Caco-2 (cell line): ENCODE data around the gene RAB36. TPM values are rescaled to one million over a fixed set of nuclear protein-coding genes. Genes with fewer than 3 reads are reported as not detected.

Source experiments
- BruUV-seq: library from RNA; stranded (reverse); fragments of 400-500 nt; replicated peaks from 2 replicates; lab custom pipeline; 2021; lab: Mats Ljungman, UMichigan
- CTCF ChIA-PET: fragments of 300-600 bp; sonication (Branson Sonifier 250); formaldehyde crosslinking; loops from one replicate; lab custom pipeline; 2022; ENCODE audit warnings: antibody characterized with exemption; lab: Charles Lee
- POLR2A ChIA-PET: fragments of 300-600 bp; sonication (Branson Sonifier 250); formaldehyde crosslinking; loops from one replicate; lab custom pipeline; 2022; ENCODE audit warnings: antibody characterized with exemption; lab: Charles Lee
- DNase-seq, 2 experiments: peaks; one replicate each; pipeline versions ENCODE4 v3.0.0 to v3.0.0-alpha.2; 2020 to 2022
- H3K27me3 ChIP-seq: replicated peaks from 2 replicates; pipeline ENCODE4 v1.6.0; 2011; ENCODE audit warnings: low read length; ENCODE audit not compliant: control insufficient read depth, insufficient read depth
- H3K36me3 ChIP-seq: 2 replicates; pipeline ENCODE4 v1.5.1; 2011; ENCODE audit warnings: low read length; ENCODE audit not compliant: control insufficient read depth, insufficient read depth
- H3K4me1 ChIP-seq: fragments of 250-450 bp; sonication (Bioruptor Pico); 2 replicates; pipeline ENCODE4 v1.5.1; 2020; ENCODE audit warnings: mild to moderate bottlenecking
- H3K4me3 ChIP-seq: 2 replicates; pipeline ENCODE4 v1.5.1; 2011; ENCODE audit warnings: low read depth, mild to moderate bottlenecking, control low read depth, low read length
- H3K9me3 ChIP-seq: fragments of 250-450 bp; sonication (Bioruptor Pico); 2 replicates; pipeline ENCODE4 v1.5.1; 2020; ENCODE audit warnings: mild to moderate bottlenecking, moderate library complexity
- H3K27ac Mint-ChIP-seq: one replicate; pipeline ENCODE4 v1.8.0; 2022; ENCODE audit warnings: mixed read lengths; ENCODE audit not compliant: unreplicated experiment
- H3K27me3 Mint-ChIP-seq: one replicate; pipeline ENCODE4 v1.8.0; 2022; ENCODE audit warnings: mixed read lengths; ENCODE audit not compliant: insufficient read depth, unreplicated experiment
- H3K36me3 Mint-ChIP-seq: one replicate; pipeline ENCODE4 v1.8.0; 2022; ENCODE audit warnings: mild to moderate bottlenecking, mixed read lengths; ENCODE audit not compliant: insufficient read depth, unreplicated experiment
- H3K4me1 Mint-ChIP-seq: one replicate; pipeline ENCODE4 v1.8.0; 2022; ENCODE audit warnings: low read depth, mixed read lengths; ENCODE audit not compliant: unreplicated experiment
- H3K4me3 Mint-ChIP-seq: one replicate; pipeline ENCODE4 v1.8.0; 2022; ENCODE audit warnings: mild to moderate bottlenecking, moderate library complexity, mixed read lengths; ENCODE audit not compliant: unreplicated experiment
- H3K9me3 Mint-ChIP-seq: one replicate; pipeline ENCODE4 v1.8.0; 2022; ENCODE audit warnings: mixed read lengths; ENCODE audit not compliant: unreplicated experiment
- intact Hi-C: fragments of 100-400 bp; cut with micrococcal nuclease; formaldehyde crosslinking; loops from one replicate; pipeline ENCODE4 v1.10.0; 2022; ENCODE audit not compliant: unreplicated experiment
- total RNA-seq: library from RNA; stranded (reverse); gene quantifications from 2 replicates; pipeline ENCODE4 v1.2.3, GENCODE V29; 2022
- TF ChIP-seq, protein P1 (sequence below), 2 experiments: fragments of 200-600 bp in 1 of 2; IDR thresholded peaks; 1 replicate in 1 of 2; 2 replicates in 1 of 2; pipeline versions ENCODE4 v1.5.1 to v1.8.0; 2011 to 2022; ENCODE audit warnings: antibody characterized with exemption in 1 of 2, control low read depth in 1 of 2, inconsistent platforms in 1 of 2, low read depth in 1 of 2, low read length in 1 of 2, mild to moderate bottlenecking in 1 of 2, moderate library complexity in 1 of 2; ENCODE audit not compliant: insufficient read depth in 1 of 2, severe bottlenecking in 1 of 2, unreplicated experiment in 1 of 2

The RAB36 gene
- total RNA-seq, 1 experiment from 2014 or later: 0.52 TPM

DNA sequence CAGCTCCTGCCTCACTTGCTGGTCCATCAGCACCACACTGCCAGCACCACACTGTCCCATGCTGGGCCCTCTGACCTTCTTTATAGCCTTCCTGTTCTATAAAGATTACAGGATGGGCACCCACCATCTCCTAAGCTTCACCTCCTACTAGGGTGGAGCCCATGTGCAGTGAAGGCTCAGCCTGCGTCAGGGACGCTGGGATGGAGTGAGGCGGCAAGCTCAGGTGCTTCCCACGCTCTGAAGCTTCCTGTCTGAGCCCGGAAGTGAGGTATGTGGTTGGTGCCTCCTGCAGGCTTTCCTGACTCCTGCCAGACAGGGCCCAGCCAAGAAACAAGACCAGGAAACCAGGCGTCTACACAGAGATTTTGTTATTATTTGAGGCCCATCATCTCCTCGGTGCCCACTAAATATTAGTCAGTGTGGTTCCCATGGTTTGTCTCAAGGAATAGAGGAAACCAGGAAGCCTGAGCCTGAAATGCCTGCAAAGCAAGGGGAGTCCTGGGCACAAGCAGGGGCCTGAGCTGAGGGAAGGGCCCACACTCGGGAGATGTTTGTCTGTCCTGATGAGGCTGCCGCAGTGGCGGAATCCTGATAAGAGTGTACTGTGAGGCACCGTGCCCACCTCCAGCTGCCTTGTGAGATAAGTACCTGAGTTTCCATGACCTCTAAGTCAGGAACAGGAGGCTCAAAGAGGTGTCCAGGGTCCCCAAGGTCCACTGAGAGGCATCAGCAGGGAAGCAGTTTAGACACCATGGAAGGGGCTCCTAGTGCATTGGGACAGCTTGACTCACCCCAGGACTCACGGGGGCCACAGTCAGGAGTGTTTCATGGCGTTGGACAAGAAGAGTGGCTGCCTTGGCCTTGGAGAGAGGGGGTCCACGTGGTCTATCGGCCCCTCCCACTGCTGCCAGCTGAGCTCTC lies 25.5 kb upstream of the RAB36 start:
- intact Hi-C loops: no loop called here
- H3K4me1 ChIP-seq: no peaks in the 10 kb centered on the region
- no peak for DNase-seq
- H3K9me3 Mint-ChIP-seq: no peaks in the 10 kb centered on the region
- no TSS peak for BruUV-seq
- no peak overlapping the region for H3K4me3 ChIP-seq
- no peak overlapping the region for H3K4me3 Mint-ChIP-seq
- no peaks in the 10 kb centered on the region for H3K36me3 ChIP-seq
- POLR2A ChIA-PET: no interaction called here
- H3K9me3 ChIP-seq: no peaks in the 10 kb centered on the region
- H3K4me1 Mint-ChIP-seq: no peaks in the 10 kb centered on the region
- H3K27me3 Mint-ChIP-seq: no peaks in the 10 kb centered on the region
- TF ChIP-seq, protein P1, sequence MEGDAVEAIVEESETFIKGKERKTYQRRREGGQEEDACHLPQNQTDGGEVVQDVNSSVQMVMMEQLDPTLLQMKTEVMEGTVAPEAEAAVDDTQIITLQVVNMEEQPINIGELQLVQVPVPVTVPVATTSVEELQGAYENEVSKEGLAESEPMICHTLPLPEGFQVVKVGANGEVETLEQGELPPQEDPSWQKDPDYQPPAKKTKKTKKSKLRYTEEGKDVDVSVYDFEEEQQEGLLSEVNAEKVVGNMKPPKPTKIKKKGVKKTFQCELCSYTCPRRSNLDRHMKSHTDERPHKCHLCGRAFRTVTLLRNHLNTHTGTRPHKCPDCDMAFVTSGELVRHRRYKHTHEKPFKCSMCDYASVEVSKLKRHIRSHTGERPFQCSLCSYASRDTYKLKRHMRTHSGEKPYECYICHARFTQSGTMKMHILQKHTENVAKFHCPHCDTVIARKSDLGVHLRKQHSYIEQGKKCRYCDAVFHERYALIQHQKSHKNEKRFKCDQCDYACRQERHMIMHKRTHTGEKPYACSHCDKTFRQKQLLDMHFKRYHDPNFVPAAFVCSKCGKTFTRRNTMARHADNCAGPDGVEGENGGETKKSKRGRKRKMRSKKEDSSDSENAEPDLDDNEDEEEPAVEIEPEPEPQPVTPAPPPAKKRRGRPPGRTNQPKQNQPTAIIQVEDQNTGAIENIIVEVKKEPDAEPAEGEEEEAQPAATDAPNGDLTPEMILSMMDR (IDR thresholded peaks at IDR 0.05; ENCODE audit: insufficient read depth in 1 of 2, low read depth in 1 of 2, low read length in 1 of 2, severe bottlenecking in 1 of 2, unreplicated experiment in 1 of 2): no peak
- no peak overlapping the region for H3K27ac Mint-ChIP-seq
- H3K36me3 Mint-ChIP-seq: no peaks in the 10 kb centered on the region
- no peaks in the 10 kb centered on the region for H3K27me3 ChIP-seq
- CTCF ChIA-PET: no interaction called here

DNA sequence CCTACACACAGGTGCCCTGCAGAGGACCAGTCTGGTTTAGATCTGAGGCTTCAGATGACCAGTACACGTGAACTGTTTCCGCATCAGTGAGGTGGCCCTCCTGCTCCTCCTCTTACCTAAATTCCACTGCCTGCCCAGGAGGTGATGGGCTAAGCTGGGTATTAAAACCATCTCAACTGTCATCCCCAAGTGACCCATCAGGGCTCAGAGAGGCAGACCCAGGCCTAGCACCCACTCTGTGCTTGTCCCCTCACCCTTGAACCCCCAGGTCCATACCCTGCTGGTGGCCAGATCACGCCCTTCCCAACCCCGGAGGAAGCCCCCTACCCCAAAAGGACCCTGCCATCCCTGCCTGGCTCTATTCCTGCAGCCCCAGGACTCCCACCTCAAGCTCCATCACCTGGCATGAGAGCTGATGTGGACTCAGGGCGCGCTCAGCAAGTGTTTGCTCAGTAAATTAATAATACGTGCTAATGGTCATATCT lies 24.8 kb upstream of the RAB36 start:
- H3K4me3 Mint-ChIP-seq: no peak overlapping the region
- TF ChIP-seq, protein P1 (IDR thresholded peaks at IDR 0.05; ENCODE audit: insufficient read depth in 1 of 2, low read depth in 1 of 2, low read length in 1 of 2, severe bottlenecking in 1 of 2, unreplicated experiment in 1 of 2): no peak
- no peaks in the 10 kb centered on the region for H3K36me3 Mint-ChIP-seq
- ChIA-PET CTCF (no interaction called here), POLR2A (no interaction called here)
- Histone ChIP-seq H3K4me3 (no peak overlapping the region), H3K4me1 (no peaks in the 10 kb centered on the region), H3K9me3 (no peaks in the 10 kb centered on the region), H3K27me3 (no peaks in the 10 kb centered on the region), H3K36me3 (no peaks in the 10 kb centered on the region)
- no TSS peak for BruUV-seq
- H3K27ac Mint-ChIP-seq: no peak overlapping the region
- H3K27me3 Mint-ChIP-seq: no peaks in the 10 kb centered on the region
- no peak for DNase-seq
- no peaks in the 10 kb centered on the region for H3K4me1 Mint-ChIP-seq
- no peaks in the 10 kb centered on the region for H3K9me3 Mint-ChIP-seq
- intact Hi-C loops: no loop called here

DNA sequence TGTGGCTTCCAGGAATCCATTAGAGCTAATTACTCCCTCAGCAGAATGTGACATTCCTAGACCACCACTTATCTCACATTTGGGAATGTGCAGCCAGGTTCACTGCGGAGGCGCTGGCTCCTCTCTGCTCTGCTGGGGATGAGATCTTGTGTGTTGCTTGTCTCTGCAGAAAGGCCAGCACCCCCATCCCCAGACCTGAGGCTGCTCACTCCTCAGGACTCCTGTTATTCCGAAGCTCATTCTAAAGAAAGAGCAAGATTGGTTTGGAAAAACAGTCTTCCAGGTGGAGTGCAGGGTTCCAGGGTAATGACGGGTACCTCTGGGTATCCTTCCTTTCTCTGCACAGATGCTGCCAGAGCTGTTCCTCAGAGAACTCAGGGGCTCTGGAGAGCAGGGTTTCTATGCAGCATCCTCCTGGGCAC lies 24.3 kb upstream of the RAB36 start:
- H3K4me1 Mint-ChIP-seq: no peaks in the 10 kb centered on the region
- no peaks in the 10 kb centered on the region for H3K9me3 Mint-ChIP-seq
- H3K27me3 Mint-ChIP-seq: no peaks in the 10 kb centered on the region
- no peak overlapping the region for H3K4me3 Mint-ChIP-seq
- H3K27ac Mint-ChIP-seq: no peak overlapping the region
- no peaks in the 10 kb centered on the region for H3K36me3 Mint-ChIP-seq
- Histone ChIP-seq H3K4me3 (no peak overlapping the region), H3K4me1 (no peaks in the 10 kb centered on the region), H3K9me3 (no peaks in the 10 kb centered on the region), H3K27me3 (no peaks in the 10 kb centered on the region), H3K36me3 (no peaks in the 10 kb centered on the region)
- ChIA-PET CTCF (no interaction called here), POLR2A (no interaction called here)
- no peak for DNase-seq
- no TSS peak for BruUV-seq
- intact Hi-C loops: no loop called here
- TF ChIP-seq, protein P1 (IDR thresholded peaks at IDR 0.05; ENCODE audit: insufficient read depth in 1 of 2, low read depth in 1 of 2, low read length in 1 of 2, severe bottlenecking in 1 of 2, unreplicated experiment in 1 of 2): no peak
